HG03025 (cell line): ENCODE data around the gene CBX6.

Source experiments
- ATAC-seq: cut with Tn5 transposase; IDR thresholded peaks from one replicate; pipeline ENCODE4 v1.9.1; 2021; ENCODE audit warnings: mild to moderate bottlenecking, moderate library complexity; ENCODE audit not compliant: unreplicated experiment, low FRiP score

Gene CBX6

GRCh38 chr22:38843201-38843656 lies 28.8 kb downstream of the CBX6 start:
- ATAC-seq = no peak

- ATAC-seq = no peak
Measured at GRCh38 chr22:38842512-38843200, 29.4 kb downstream of the CBX6 start.

- no peak for ATAC-seq
Measured at GRCh38 chr22:38841635-38842034, 30.4 kb downstream of the CBX6 start.

GRCh38 chr22:38841211-38841610 lies 30.8 kb downstream of the CBX6 start:
- ATAC-seq = no peak

- no peak for ATAC-seq
Measured at GRCh38 chr22:38840129-38840528, 31.9 kb downstream of the CBX6 start.

- no peak for ATAC-seq
Measured at GRCh38 chr22:38839686-38840085, 32.3 kb downstream of the CBX6 start.

GRCh38 chr22:38837414-38837928 lies 34.5 kb downstream of the CBX6 start:
- ATAC-seq = no peak

- no peak for ATAC-seq
Measured at GRCh38 chr22:38835888-38836301, 36.1 kb downstream of the CBX6 start.

- no peak for ATAC-seq
Measured at GRCh38 chr22:38834991-38835390, 37.0 kb downstream of the CBX6 start.

GRCh38 chr22:38834215-38834953 lies 37.6 kb downstream of the CBX6 start:
- no peak for ATAC-seq

GRCh38 chr22:38833061-38833460 lies 39.0 kb downstream of the CBX6 start:
- ATAC-seq = no peak

- no peak for ATAC-seq
Measured at GRCh38 chr22:38832005-38832978, 39.7 kb downstream of the CBX6 start.

GRCh38 chr22:38831166-38831945 lies 40.7 kb downstream of the CBX6 start:
- ATAC-seq = no peak

GRCh38 chr22:38830845-38831108 lies 41.2 kb downstream of the CBX6 start:
- no peak for ATAC-seq

- no peak for ATAC-seq
Measured at GRCh38 chr22:38830026-38830844, 41.8 kb downstream of the CBX6 start.

- no peak for ATAC-seq
Measured at GRCh38 chr22:38829485-38829884, 42.5 kb downstream of the CBX6 start.

GRCh38 chr22:38828616-38829205 lies 43.3 kb downstream of the CBX6 start:
- no peak for ATAC-seq

- ATAC-seq = no peak
Measured at GRCh38 chr22:38828191-38828590, 43.8 kb downstream of the CBX6 start.

GRCh38 chr22:38827510-38827909 lies 44.5 kb downstream of the CBX6 start:
- ATAC-seq = no peak
